ENCODE data around the gene ABCA7. TPM values are rescaled to one million over a fixed set of nuclear protein-coding genes. Genes with fewer than 3 reads are reported as not detected.

Gene ABCA7
- total RNA-seq, 4 donors from 2014 or later, result 10.3 to 29.8 (median 15.9) TPM

DNA sequence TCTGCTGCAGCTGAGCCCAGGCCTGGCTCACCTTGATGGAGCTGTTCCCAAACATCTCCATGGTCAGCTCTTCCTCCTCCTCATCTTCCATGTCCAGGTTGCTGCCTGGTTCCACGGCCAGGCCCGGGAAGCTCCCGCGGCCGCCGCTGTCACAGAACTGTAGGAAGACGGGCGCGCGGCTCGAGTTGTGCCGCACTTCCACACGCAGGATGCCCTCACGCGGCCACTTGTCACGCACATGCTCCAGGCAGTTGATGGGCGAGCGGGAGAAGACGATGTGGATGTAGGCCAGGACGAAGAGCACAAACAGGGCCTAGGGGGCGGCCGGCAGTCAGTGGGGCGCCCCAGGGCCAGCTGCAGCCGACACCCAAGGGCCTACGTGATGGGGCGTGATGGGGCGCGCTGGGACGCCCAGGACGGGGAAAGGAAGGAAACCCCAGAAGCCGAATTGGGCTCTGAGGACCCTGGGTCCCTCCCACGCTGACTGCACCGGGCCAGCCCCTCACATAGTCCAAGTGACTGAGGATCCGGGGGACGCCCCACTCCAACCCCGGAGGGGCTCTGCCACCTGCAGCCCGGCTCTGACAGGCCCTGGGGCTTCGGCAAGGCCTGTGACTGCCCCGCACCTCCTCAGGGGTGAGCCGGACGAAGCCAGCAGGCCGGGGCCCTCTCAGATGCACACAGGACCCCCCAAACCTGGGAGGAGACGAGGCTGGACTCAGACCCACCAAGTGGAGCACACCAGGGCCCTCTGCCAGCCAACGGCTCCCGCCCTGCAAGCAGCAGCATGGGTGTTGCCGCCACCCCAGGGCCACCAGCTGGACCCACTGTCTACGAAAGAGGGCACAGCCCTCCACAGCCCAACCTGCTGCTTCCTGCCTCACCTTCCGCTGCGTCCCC lies 25.5 kb upstream of the ABCA7 start:
- DNase-seq (ENCODE audit: low spot score), result no peak
- TF ChIP-seq, protein P1, sequence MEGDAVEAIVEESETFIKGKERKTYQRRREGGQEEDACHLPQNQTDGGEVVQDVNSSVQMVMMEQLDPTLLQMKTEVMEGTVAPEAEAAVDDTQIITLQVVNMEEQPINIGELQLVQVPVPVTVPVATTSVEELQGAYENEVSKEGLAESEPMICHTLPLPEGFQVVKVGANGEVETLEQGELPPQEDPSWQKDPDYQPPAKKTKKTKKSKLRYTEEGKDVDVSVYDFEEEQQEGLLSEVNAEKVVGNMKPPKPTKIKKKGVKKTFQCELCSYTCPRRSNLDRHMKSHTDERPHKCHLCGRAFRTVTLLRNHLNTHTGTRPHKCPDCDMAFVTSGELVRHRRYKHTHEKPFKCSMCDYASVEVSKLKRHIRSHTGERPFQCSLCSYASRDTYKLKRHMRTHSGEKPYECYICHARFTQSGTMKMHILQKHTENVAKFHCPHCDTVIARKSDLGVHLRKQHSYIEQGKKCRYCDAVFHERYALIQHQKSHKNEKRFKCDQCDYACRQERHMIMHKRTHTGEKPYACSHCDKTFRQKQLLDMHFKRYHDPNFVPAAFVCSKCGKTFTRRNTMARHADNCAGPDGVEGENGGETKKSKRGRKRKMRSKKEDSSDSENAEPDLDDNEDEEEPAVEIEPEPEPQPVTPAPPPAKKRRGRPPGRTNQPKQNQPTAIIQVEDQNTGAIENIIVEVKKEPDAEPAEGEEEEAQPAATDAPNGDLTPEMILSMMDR (IDR thresholded peaks at IDR 0.05), result no peak
- no peak for ATAC-seq (ENCODE audit: low FRiP score)

DNA sequence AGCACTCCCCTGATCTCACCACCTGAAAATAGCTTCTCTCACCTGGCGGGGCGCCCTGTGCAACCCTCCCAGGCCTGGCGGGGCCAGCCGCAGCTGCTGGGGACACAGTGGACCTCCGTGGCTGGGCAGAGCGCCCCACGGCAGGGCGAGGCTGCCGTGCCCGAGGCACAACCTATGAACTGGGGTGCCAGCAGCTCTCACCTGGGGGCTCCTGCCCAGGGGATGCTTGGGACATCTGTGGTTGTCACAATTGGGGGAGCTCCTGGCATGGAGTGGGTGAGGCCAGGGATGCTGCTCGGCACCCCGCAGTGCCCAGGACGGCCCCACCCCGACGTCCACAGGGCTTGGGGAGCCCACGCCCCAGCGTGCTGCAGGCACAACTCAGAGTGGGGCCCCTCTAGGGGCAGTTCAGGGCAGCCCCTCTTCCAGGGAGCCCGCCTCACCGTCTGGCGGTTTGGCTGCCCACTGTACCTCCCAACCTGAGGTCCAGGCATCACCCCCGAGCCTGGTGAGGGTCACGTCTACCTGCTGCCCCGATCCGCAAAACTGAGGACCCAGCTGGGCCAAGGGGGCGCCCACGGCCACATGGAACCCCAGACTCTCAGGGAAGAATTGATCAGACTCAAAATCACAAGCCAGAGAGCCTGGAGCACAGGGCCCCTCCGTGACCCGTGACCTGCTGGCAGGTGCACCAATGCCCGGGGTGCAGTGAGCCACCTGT lies 24.7 kb upstream of the ABCA7 start:
- TF ChIP-seq, protein P1 (IDR thresholded peaks at IDR 0.05), result no peak
- ATAC-seq (ENCODE audit: low FRiP score) (no peak), DNase-seq (ENCODE audit: low spot score) (no peak)

DNA sequence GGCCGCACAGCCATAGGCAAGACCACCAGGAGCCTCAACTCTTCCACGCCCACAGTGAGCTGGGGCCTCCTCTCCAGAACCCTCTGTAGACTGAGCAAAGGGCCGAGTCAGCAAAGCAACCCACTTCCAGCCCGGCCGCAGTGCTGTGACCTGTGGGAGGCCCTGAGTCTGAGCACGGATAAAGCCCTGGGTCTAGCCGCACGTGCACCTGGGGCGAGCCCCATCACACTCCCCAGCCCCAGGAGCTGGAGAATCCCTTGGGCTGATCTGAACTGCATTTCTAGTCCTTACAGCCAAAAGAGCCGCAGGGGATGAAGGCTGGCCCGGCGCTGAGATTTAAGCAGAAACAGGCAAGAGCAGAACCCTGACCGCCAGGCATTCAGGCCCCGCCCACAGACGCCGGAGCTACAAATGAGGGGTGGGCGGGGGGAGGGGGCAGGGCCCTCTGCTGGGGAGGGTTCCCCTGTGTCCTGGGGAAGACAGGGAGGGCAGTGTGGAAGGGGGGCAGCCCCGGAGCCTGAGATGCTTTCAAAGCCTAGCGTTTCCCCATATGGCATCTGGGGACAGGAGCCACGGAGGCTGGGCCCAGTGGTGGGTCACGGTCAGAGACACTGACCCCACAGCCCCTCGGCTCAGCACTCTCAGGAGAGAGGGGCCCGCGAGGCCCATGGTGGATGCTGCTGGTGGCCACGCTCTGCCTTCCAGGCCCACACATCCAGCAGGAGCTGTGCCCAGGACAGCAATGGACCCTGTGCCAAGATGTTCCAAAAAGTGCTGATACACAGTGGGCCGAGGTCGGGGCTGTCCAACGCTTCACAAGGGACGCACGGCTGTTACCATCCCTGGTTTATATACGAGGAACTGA lies 23.9 kb upstream of the ABCA7 start:
- TF ChIP-seq, protein P1 (IDR thresholded peaks at IDR 0.05), result no peak
- DNase-seq (ENCODE audit: low spot score), result no peak
- no peak for ATAC-seq (ENCODE audit: low FRiP score)

DNA sequence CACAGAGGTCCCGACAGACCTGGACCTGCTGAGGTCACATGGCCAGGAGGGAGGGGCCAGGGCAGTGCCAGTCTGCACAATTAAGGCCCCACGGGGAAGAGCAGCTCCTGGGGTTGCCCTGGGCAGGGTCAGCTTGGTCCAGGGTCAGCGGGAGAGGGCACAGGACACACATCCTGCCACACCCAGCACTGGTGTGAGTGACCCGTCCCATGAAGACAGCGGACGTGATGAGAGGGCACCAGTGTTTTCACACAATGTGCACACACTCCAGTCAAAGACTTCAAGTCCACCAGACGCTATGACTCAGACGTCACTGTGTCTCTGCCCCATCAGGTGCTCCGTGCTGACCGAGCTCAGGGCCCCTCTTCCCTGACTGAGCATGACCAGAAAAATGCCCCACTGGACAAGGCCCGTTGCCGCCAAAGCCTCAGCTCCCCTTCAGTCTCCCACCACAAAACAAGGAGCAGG lies 23.2 kb upstream of the ABCA7 start:
- TF ChIP-seq, protein P1 (IDR thresholded peaks at IDR 0.05), result no peak
- ATAC-seq (ENCODE audit: low FRiP score) (no peak), DNase-seq (ENCODE audit: low spot score) (no peak)

DNA sequence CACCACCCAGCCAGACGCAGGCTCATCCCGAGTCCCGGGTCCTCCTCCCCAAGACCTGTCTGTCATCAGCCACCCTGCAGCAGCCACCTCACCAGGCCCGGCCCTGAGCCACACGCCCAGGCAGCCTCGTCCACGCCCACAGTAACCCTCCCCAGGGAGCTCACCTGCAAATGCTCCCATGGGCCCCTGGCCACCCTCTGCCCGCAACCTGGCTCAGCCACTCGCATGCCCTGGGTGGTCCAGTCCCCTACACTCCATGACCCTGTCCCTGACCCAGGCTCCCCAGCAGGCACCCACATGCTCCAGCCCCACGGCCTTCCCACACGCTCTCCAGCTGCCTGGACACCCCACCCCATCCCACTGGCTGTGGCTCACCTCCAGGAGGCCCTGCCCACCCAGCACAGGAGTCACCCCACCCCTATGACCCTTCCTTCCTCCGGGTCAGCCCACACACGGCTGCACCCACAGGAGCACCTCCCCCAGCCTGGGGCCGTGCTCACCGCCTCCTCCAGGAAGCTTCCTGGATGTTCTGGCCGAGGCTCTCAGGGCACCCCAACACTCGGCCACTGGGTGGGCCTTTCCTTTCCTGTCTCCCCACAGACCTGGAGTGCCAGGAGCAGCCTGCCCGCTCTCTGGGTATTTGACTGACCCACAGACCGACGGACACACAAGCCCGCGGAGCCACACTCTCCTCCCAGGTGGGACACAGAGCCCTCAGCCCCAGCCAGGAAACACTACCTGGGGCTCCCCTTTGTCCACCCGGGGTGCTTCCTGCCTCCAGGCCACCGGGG lies 22.6 kb upstream of the ABCA7 start:
- DNase-seq (ENCODE audit: low spot score) (no peak), ATAC-seq (ENCODE audit: low FRiP score) (no peak)
- TF ChIP-seq, protein P1 (IDR thresholded peaks at IDR 0.05), result no peak

DNA sequence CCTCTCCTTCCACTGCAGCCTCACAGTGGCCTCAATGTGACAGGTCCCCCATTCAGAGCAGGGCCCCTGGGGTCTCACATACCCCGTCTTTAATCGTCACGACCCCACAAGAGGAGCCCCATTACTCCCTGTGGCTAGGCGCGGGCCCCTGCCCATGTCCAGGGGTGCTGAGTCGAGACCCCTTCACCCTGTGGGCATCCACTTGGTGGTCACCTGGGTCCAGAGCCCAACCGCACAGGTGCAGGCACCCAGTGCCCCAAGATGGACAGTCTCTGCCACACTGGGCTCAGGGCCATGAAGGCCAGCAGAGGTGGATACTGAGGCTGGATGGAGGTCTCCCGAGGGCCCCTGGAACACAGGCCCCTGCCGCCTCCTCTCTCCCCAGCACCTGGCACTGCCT lies 22.0 kb upstream of the ABCA7 start:
- DNase-seq (ENCODE audit: low spot score) (no peak), ATAC-seq (ENCODE audit: low FRiP score) (no peak)
- TF ChIP-seq, protein P1 (IDR thresholded peaks at IDR 0.05), result no peak
